IPS-15b (cell line): Measurements from ENCODE around the gene ARMCX6.
"Not testable (repeated sequence)": the region's sequence is repeated elsewhere in the genome, so short reads cannot be mapped to it uniquely, and the experiment has no call there.

Source experiments
- H3K27me3 ChIP-seq: one replicate; pipeline ENCODE4 v1.6.1; 2013; ENCODE audit warnings: low read length; ENCODE audit not compliant: control insufficient read depth, insufficient read depth
- H3K36me3 ChIP-seq: one replicate; pipeline ENCODE4 v1.6.1; 2013; ENCODE audit warnings: low read length; ENCODE audit not compliant: control insufficient read depth, insufficient read depth
- H3K4me1 ChIP-seq: one replicate; pipeline ENCODE4 v1.6.1; 2013; ENCODE audit warnings: mild to moderate bottlenecking, low read length; ENCODE audit not compliant: control insufficient read depth, insufficient read depth
- H3K4me3 ChIP-seq: one replicate; pipeline ENCODE4 v1.5.1; 2013; ENCODE audit warnings: low read depth, low read length
- H3K9ac ChIP-seq: one replicate; pipeline ENCODE4 v1.6.1; 2013; ENCODE audit warnings: low read depth, mild to moderate bottlenecking, low read length
- H3K9me3 ChIP-seq: one replicate; pipeline ENCODE4 v1.6.1; 2013; ENCODE audit warnings: mild to moderate bottlenecking, low read length; ENCODE audit not compliant: control insufficient read depth, insufficient read depth

The ARMCX6 gene

DNA sequence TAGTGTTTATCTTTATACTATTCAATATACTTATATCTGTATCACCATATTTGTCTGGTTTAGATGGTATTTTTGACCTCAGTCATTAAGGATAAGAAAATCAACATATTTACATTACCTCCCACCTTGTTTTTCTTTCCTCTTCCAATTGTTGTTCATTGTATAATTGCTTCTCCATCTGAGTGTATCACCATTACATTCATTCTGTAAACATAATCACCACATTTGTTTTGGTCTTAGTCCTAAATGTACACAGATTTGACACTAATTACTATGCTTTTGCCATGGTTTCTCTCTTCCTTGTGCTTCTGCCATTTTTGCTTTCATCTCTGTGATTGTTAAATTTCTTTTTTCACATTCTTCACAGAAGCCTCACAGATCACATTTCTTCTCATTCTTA is 12.7 kb downstream of the ARMCX6 start:
- no peaks in the 10 kb centered on the region for H3K9me3 ChIP-seq
- H3K9ac ChIP-seq = no peak overlapping the region
- H3K4me3 ChIP-seq = no peak overlapping the region
- no peaks in the 10 kb centered on the region for H3K4me1 ChIP-seq
- no peaks in the 10 kb centered on the region for H3K27me3 ChIP-seq
- H3K36me3 ChIP-seq = no peaks in the 10 kb centered on the region

DNA sequence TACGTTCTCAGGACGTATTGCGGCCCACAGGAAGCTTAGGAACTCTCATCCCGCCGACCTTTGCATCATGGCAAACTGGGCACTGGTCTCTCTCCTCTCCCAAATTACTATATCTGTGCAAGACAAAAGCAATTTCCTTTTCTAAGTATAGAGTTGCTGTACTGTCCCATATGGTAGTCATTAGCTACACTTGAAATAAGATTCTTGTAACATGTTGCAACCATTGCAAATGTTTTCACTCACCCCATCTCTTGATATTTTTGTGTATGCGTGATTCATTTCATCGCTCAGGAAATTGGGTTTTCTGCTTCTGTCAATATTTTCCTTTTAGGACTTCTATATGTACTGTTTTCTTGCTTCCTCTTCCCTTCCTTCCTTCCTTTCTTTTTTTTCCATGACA is 15.7 kb downstream of the ARMCX6 start:
- Histone ChIP-seq H3K9me3 (no peaks in the 10 kb centered on the region), H3K27me3 (no peaks in the 10 kb centered on the region), H3K4me3 (no peak overlapping the region), H3K4me1 (no peaks in the 10 kb centered on the region), H3K9ac (no peak overlapping the region), H3K36me3 (no peaks in the 10 kb centered on the region)

DNA sequence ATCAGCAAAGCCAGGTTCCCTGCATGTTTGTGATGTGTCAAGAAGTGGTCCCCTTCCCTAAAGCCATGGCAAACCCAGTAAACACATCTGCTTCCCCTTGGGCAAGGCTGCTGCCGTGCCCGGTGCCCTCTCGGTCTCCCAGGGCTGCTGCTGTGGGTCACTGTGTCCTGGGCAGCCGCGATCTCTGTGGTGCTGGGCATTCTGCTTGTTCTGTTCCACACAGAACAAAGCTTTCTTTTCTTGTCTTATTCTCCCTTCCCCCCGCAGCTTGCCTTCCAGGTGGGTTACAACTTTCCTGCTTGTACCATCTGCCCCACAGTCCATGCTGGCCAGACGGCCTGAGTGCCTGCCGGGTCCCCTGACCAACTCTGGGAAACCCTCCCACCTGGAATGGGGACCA is 18.2 kb downstream of the ARMCX6 start:
- not testable (repeated sequence) for H3K4me3 ChIP-seq, H3K4me1 ChIP-seq, H3K9me3 ChIP-seq, H3K9ac ChIP-seq, H3K27me3 ChIP-seq, H3K36me3 ChIP-seq

DNA sequence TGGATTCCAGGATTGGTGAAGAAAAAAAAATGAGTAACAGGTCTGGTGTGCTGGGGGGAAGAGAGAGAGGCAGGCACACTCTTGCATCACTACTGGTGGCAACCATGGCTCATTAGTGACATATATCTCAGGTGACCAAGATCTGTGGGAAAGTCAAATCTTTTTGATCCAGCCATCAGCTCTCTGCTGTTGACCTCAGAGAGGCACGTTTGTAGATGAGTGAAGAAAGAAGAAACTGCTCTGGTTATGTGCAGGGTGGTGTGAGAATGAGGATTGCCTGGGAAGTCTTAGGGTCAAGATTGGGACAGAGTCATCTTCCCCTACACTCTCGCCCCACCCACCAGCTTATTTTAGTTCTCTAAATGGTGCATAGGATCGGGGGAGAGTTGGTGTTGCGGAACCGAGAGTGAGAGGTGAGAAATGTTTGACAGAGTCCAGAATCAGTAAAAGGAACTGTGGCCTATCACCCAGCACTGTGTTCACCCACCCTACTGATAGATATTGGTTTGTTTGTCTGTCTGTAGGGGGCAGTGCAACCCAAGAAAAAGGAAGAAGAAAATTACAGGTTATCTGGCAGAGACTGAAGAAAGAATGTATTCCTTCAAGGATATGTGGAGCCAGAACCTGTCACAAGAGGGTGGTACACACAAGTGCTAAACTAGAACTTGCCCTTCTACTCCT is 21.9 kb downstream of the ARMCX6 start:
- Histone ChIP-seq H3K36me3 (no peaks in the 10 kb centered on the region), H3K4me1 (no peaks in the 10 kb centered on the region), H3K4me3 (no peak overlapping the region), H3K27me3 (no peaks in the 10 kb centered on the region), H3K9me3 (no peaks in the 10 kb centered on the region), H3K9ac (no peak overlapping the region)
